CD4-positive, CD25-positive, alpha-beta regulatory T cell (primary cell): ENCODE data around the gene FAM200B. TPM values are rescaled to one million over a fixed set of nuclear protein-coding genes. Genes with fewer than 3 reads are reported as not detected.

Experiments used
- ATAC-seq, 2 donors: fragments of 150-1000 bp; cut with Tn5 transposase; one replicate each; pipeline ENCODE4 v1.10.0; 2021; ENCODE audit warnings: low read depth in 2 of 2, moderate number of reproducible peaks in 2 of 2, moderate library complexity in 1 of 2
- DNase-seq, 3 donors: peaks; one replicate each; pipeline versions ENCODE4 v3.0.0 to v3.0.0-alpha.2; 2012 to 2022; ENCODE audit warnings: mixed read lengths in 1 of 3
- H3K27ac ChIP-seq: one replicate; pipeline ENCODE4 v1.7.0; 2013; ENCODE audit warnings: mild to moderate bottlenecking, low read length; ENCODE audit not compliant: insufficient read depth, poor library complexity, severe bottlenecking
- H3K27me3 ChIP-seq: one replicate; pipeline ENCODE4 v1.7.0; 2013; ENCODE audit warnings: low read length; ENCODE audit not compliant: control insufficient read depth, insufficient read depth
- H3K36me3 ChIP-seq: one replicate; pipeline ENCODE4 v1.7.0; 2013; ENCODE audit warnings: mild to moderate bottlenecking, low read length, moderate library complexity; ENCODE audit not compliant: control insufficient read depth, insufficient read depth
- H3K4me1 ChIP-seq: 2 replicates; pipeline ENCODE4 v1.7.0; 2013; ENCODE audit warnings: mild to moderate bottlenecking, low read length; ENCODE audit not compliant: insufficient read depth, control insufficient read depth, poor library complexity, severe bottlenecking
- H3K4me3 ChIP-seq: one replicate; pipeline ENCODE4 v1.7.0; 2013; ENCODE audit warnings: low read depth, mild to moderate bottlenecking, low read length, moderate library complexity
- H3K9me3 ChIP-seq, 2 experiments: 1 replicate in 1 of 2; 2 replicates in 1 of 2; pipeline ENCODE4 v1.7.0; 2013; ENCODE audit warnings: low read length in 2 of 2, mild to moderate bottlenecking in 1 of 2, moderate library complexity in 1 of 2; ENCODE audit not compliant: control insufficient read depth in 2 of 2
- H3K27ac Mint-ChIP-seq, 3 donors: one replicate each; pipeline ENCODE4 v1.8.0; 2020 to 2022; ENCODE audit warnings: mild to moderate bottlenecking in 3 of 3, mixed read lengths in 3 of 3, moderate library complexity in 2 of 3
- H3K27me3 Mint-ChIP-seq: one replicate; pipeline ENCODE4 v1.8.0; 2022; ENCODE audit warnings: mild to moderate bottlenecking, mixed read lengths
- H3K36me3 Mint-ChIP-seq: one replicate; pipeline ENCODE4 v1.8.0; 2020; ENCODE audit warnings: mixed read lengths
- H3K4me1 Mint-ChIP-seq, 4 donors: one replicate each; pipeline ENCODE4 v1.8.0; 2020 to 2022; ENCODE audit warnings: mixed read lengths in 4 of 4, mild to moderate bottlenecking in 1 of 4
- H3K4me3 Mint-ChIP-seq, 4 donors: one replicate each; pipeline ENCODE4 v1.8.0; 2020 to 2022; ENCODE audit warnings: mild to moderate bottlenecking in 4 of 4, mixed read lengths in 4 of 4, moderate library complexity in 3 of 4
- H3K9me3 Mint-ChIP-seq, 7 donors: one replicate each; pipeline ENCODE4 v1.8.0; 2020 to 2022; ENCODE audit warnings: mixed read lengths in 7 of 7, mild to moderate bottlenecking in 3 of 7, moderate library complexity in 2 of 7
- polyA plus RNA-seq, 4 donors: library from polyadenylated mRNA; unstranded; fragments of 300-500 nt; fragmentation: Illumina TruSeq; gene quantifications; one replicate each; pipeline ENCODE4 v1.2.3, GENCODE V29; 2021
- total RNA-seq: library from RNA; stranded (reverse); gene quantifications from one replicate; pipeline ENCODE4 v1.2.3, GENCODE V29; 2022

Gene FAM200B
- total and polyA plus RNA-seq, 5 donors from 2014 or later = 21.0 to 120 (median 97.4) TPM

DNA sequence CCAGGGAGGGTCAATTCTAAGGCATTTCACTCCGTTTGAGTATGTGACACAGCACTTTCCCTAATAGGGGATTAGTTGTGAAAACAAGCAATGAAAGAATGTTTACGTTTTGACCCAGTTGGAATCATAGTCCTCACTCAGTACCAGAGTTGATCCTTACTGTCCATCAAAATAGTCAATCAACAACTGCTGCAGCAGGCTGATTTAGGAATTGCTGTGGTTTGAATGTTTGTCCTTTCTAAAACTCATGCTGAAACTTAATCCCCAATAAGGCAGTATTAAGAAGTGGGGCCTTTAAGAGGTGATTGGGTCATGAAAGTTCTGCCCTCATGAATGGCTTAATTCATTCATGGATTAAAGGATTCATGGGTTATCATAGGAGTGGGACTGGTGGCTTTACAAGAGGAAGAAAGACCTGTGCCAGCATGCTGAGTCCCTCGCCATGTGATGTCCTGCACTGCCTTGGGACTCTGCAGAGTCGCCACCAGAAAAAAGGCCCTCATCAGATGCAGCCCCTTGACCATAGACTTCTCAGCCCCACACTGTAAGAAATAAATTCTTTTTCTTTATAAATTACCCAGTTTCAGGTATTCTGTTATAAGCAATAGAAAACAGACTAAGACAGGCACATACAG, 23.4 kb upstream of the FAM200B start:
- Mint-ChIP-seq H3K36me3 (no peaks in the 10 kb centered on the region), H3K9me3 (peaks cover 0 to 2% (median 0%) of the 10 kb centered on the region in 7 donors), H3K27me3 (no peaks in the 10 kb centered on the region), H3K27ac (no peak overlapping the region), H3K4me3 (peak overlapping the region in 1 of 4 donors; percentile 15), H3K4me1 (peaks cover 12 to 19% (median 17%) of the 10 kb centered on the region in 4 donors)
- Histone ChIP-seq H3K4me1 (peaks cover 19% of the 10 kb centered on the region), H3K27me3 (no peaks in the 10 kb centered on the region), H3K9me3 (no peaks in the 10 kb centered on the region), H3K27ac (no peak overlapping the region), H3K4me3 (no peak overlapping the region), H3K36me3 (no peaks in the 10 kb centered on the region)
- DNase-seq = no peak
- ATAC-seq = no peak

GRCh38 chr4:15658781-15659180, 22.8 kb upstream of the FAM200B start:
- DNase-seq = no peak
- Histone ChIP-seq H3K4me1 (peaks cover 14% of the 10 kb centered on the region), H3K27ac (no peak overlapping the region), H3K9me3 (no peaks in the 10 kb centered on the region), H3K36me3 (no peaks in the 10 kb centered on the region), H3K27me3 (no peaks in the 10 kb centered on the region), H3K4me3 (no peak overlapping the region)
- Mint-ChIP-seq H3K9me3 (peaks cover 0 to 2% (median 0%) of the 10 kb centered on the region in 7 donors), H3K36me3 (no peaks in the 10 kb centered on the region), H3K27ac (no peak overlapping the region), H3K4me3 (no peak overlapping the region), H3K4me1 (peaks cover 7 to 14% (median 12%) of the 10 kb centered on the region in 4 donors), H3K27me3 (no peaks in the 10 kb centered on the region)
- no peak for ATAC-seq

GRCh38 chr4:15659768-15660570, 21.7 kb upstream of the FAM200B start:
- H3K27ac ChIP-seq = no peak overlapping the region
- H3K4me3 ChIP-seq = no peak overlapping the region
- H3K4me1 ChIP-seq = peaks cover 7% of the 10 kb centered on the region
- no peaks in the 10 kb centered on the region for H3K9me3 ChIP-seq
- peaks cover 0 to 6% (median 5%) of the 10 kb centered on the region in 4 donors for H3K4me1 Mint-ChIP-seq
- ATAC-seq = no peak
- no peaks in the 10 kb centered on the region for H3K27me3 Mint-ChIP-seq
- no peaks in the 10 kb centered on the region for H3K36me3 ChIP-seq
- H3K36me3 Mint-ChIP-seq = no peaks in the 10 kb centered on the region
- no peak overlapping the region for H3K27ac Mint-ChIP-seq
- H3K9me3 Mint-ChIP-seq = peaks cover 0 to 2% (median 0%) of the 10 kb centered on the region in 7 donors
- no peaks in the 10 kb centered on the region for H3K27me3 ChIP-seq
- no peak for DNase-seq
- no peak overlapping the region for H3K4me3 Mint-ChIP-seq

GRCh38 chr4:15665753-15666365, 15.8 kb upstream of the FAM200B start:
- Mint-ChIP-seq H3K36me3 (no peaks in the 10 kb centered on the region), H3K27ac (peak overlapping the region in 1 of 3 donors; percentile 41), H3K4me1 (peaks cover 0 to 11% (median 5%) of the 10 kb centered on the region in 4 donors), H3K4me3 (no peak overlapping the region), H3K9me3 (no peaks in the 10 kb centered on the region), H3K27me3 (no peaks in the 10 kb centered on the region)
- ATAC-seq = no peak
- Histone ChIP-seq H3K9me3 (no peaks in the 10 kb centered on the region), H3K4me3 (no peak overlapping the region), H3K36me3 (no peaks in the 10 kb centered on the region), H3K27me3 (no peaks in the 10 kb centered on the region), H3K27ac (no peak overlapping the region), H3K4me1 (no peaks in the 10 kb centered on the region)
- no peak for DNase-seq

DNA sequence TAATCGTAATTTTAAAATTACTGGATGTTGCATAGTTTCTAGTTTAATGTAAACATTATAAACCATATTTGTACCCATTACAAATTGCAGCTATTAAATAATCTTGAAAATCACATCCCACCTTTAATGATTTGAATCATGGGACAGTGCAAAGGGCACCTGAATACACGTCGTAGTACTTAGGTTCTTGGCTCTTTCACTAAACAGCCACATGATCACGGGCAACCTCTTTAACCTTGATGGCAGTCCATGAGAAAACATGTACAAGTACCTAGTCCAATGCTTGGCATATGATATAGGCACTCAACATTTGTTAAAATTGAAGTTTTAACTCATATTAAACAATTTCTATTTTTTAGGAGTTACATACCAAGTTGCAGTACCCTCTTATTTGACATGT, 14.6 kb upstream of the FAM200B start:
- Histone ChIP-seq H3K9me3 (no peaks in the 10 kb centered on the region), H3K27ac (no peak overlapping the region), H3K4me3 (no peak overlapping the region), H3K36me3 (no peaks in the 10 kb centered on the region), H3K4me1 (no peaks in the 10 kb centered on the region), H3K27me3 (no peaks in the 10 kb centered on the region)
- no peak for DNase-seq
- ATAC-seq = no peak
- H3K9me3 Mint-ChIP-seq = no peaks in the 10 kb centered on the region
- H3K27me3 Mint-ChIP-seq = no peaks in the 10 kb centered on the region
- no peaks in the 10 kb centered on the region for H3K36me3 Mint-ChIP-seq
- no peak overlapping the region for H3K27ac Mint-ChIP-seq
- H3K4me1 Mint-ChIP-seq = peaks cover 0 to 15% (median 5%) of the 10 kb centered on the region in 4 donors
- no peak overlapping the region for H3K4me3 Mint-ChIP-seq

- no peaks in the 10 kb centered on the region for H3K27me3 ChIP-seq
- no peak overlapping the region for H3K27ac Mint-ChIP-seq
- no peak overlapping the region for H3K4me3 ChIP-seq
- H3K27me3 Mint-ChIP-seq = no peaks in the 10 kb centered on the region
- peaks cover 0 to 15% (median 5%) of the 10 kb centered on the region in 4 donors for H3K4me1 Mint-ChIP-seq
- no peaks in the 10 kb centered on the region for H3K9me3 ChIP-seq
- H3K27ac ChIP-seq = no peak overlapping the region
- H3K36me3 ChIP-seq = no peaks in the 10 kb centered on the region
- no peak for ATAC-seq
- H3K4me3 Mint-ChIP-seq = no peak overlapping the region
- DNase-seq = no peak
- H3K4me1 ChIP-seq = no peaks in the 10 kb centered on the region
- H3K36me3 Mint-ChIP-seq = no peaks in the 10 kb centered on the region
- no peaks in the 10 kb centered on the region for H3K9me3 Mint-ChIP-seq
These were observed 12.8 kb upstream of the FAM200B start for GRCh38 chr4:15668566-15669435.

- no peak overlapping the region for H3K4me3 Mint-ChIP-seq
- ATAC-seq = no peak
- no peak overlapping the region for H3K27ac Mint-ChIP-seq
These were observed 11.1 kb upstream of the FAM200B start for GRCh38 chr4:15670576-15670975.

More at GRCh38 chr4:15670576-15670975, 11.1 kb upstream of the FAM200B start:
- H3K9me3 Mint-ChIP-seq = no peaks in the 10 kb centered on the region
- H3K4me1 ChIP-seq = no peaks in the 10 kb centered on the region
- H3K9me3 ChIP-seq = no peaks in the 10 kb centered on the region
- H3K27me3 Mint-ChIP-seq = no peaks in the 10 kb centered on the region
- no peaks in the 10 kb centered on the region for H3K36me3 ChIP-seq
- no peak for DNase-seq
- peaks cover 2 to 15% (median 5%) of the 10 kb centered on the region in 4 donors for H3K4me1 Mint-ChIP-seq
- H3K27me3 ChIP-seq = no peaks in the 10 kb centered on the region
- H3K36me3 Mint-ChIP-seq = no peaks in the 10 kb centered on the region
- no peak overlapping the region for H3K27ac ChIP-seq
- no peak overlapping the region for H3K4me3 ChIP-seq
